ENCODE results near the gene TRAPPC8. TPM values are rescaled to one million over a fixed set of nuclear protein-coding genes. Genes with fewer than 3 reads are reported as not detected.
"Not testable (repeated sequence)": the region's sequence is repeated elsewhere in the genome, so short reads cannot be mapped to it uniquely, and the experiment has no call there.

Gene TRAPPC8
- total RNA-seq, 2 donors from 2014 or later, result 27.2 to 33.8 TPM

- no peaks in the 10 kb centered on the region for H3K4me1 ChIP-seq
- no peaks in the 10 kb centered on the region for H3K27me3 ChIP-seq
- no peak for DNase-seq (ENCODE audit: low spot score)
- no peak overlapping the region for H3K27ac ChIP-seq
- H3K9me3 ChIP-seq, result no peaks in the 10 kb centered on the region
- peaks cover 2% of the 10 kb centered on the region for H3K36me3 ChIP-seq
- TF ChIP-seq, protein P1, sequence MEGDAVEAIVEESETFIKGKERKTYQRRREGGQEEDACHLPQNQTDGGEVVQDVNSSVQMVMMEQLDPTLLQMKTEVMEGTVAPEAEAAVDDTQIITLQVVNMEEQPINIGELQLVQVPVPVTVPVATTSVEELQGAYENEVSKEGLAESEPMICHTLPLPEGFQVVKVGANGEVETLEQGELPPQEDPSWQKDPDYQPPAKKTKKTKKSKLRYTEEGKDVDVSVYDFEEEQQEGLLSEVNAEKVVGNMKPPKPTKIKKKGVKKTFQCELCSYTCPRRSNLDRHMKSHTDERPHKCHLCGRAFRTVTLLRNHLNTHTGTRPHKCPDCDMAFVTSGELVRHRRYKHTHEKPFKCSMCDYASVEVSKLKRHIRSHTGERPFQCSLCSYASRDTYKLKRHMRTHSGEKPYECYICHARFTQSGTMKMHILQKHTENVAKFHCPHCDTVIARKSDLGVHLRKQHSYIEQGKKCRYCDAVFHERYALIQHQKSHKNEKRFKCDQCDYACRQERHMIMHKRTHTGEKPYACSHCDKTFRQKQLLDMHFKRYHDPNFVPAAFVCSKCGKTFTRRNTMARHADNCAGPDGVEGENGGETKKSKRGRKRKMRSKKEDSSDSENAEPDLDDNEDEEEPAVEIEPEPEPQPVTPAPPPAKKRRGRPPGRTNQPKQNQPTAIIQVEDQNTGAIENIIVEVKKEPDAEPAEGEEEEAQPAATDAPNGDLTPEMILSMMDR (IDR thresholded peaks at IDR 0.05), result no peak
- no peak overlapping the region for H3K4me3 ChIP-seq
Observed at GRCh38 chr18:31920277-31920676, 22.7 kb downstream of the TRAPPC8 start.

- not testable (repeated sequence) for H3K27ac ChIP-seq; H3K27me3 ChIP-seq; H3K9me3 ChIP-seq; H3K36me3 ChIP-seq; H3K4me3 ChIP-seq; H3K4me1 ChIP-seq; DNase-seq (ENCODE audit: low spot score)
Observed at GRCh38 chr18:31919366-31919765, 23.6 kb downstream of the TRAPPC8 start.

DNA sequence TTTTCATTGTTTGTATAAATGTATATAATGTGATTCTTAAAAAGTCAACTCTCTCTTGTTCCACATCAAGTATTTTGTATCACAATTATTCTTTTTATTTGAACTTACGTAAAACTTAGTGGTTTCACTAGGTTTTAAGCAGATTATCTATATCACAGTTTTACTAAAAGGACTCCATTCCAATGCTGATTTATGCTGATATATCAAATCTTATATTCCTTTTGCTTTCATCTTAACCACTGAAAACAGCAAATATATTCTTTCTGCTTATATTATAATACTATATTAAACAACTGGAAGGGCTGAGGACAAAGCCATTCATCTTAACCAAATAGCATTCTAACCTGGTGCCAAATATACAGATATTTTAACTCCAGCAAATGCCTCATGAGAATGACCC is 24.2 kb downstream of the TRAPPC8 start:
- Histone ChIP-seq H3K27me3 (no peaks in the 10 kb centered on the region), H3K9me3 (no peaks in the 10 kb centered on the region), H3K36me3 (peaks cover 4% of the 10 kb centered on the region), H3K4me1 (no peaks in the 10 kb centered on the region), H3K27ac (no peak overlapping the region), H3K4me3 (no peak overlapping the region)
- DNase-seq (ENCODE audit: low spot score), result no peak
- TF ChIP-seq, protein P1 (IDR thresholded peaks at IDR 0.05), result no peak

- Histone ChIP-seq H3K36me3 (peaks cover 74% of the 10 kb centered on the region), H3K9me3 (no peaks in the 10 kb centered on the region), H3K4me1 (no peaks in the 10 kb centered on the region), H3K4me3 (no peak overlapping the region), H3K27ac (no peak overlapping the region), H3K27me3 (no peaks in the 10 kb centered on the region)
- TF ChIP-seq, protein P1 (IDR thresholded peaks at IDR 0.05), result no peak
- DNase-seq (ENCODE audit: low spot score), result no peak
Observed at GRCh38 chr18:31901063-31901462, 41.9 kb downstream of the TRAPPC8 start.

DNA sequence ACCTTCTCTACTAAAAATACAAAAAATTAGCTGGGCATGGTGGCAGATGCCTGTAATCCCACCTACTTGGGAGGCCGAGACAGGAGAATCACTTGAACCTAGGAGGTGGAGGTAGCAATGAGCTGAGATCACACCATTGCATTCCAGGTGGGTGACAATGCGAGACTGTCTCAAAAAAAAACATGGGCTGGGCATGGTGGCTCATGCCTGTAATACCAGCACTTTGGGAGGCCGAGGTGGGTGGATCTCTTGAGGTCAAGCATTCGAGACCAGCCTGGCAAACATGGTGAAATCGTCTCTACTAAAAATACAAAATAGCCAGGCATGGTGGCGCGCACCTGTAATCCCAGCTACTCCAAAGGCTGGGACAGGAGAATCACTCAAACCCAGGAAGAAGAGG is 43.2 kb downstream of the TRAPPC8 start:
- H3K9me3 ChIP-seq; H3K4me1 ChIP-seq; H3K4me3 ChIP-seq; DNase-seq (ENCODE audit: low spot score); H3K27ac ChIP-seq; H3K27me3 ChIP-seq: not testable (repeated sequence)
- peaks cover 74% of the 10 kb centered on the region for H3K36me3 ChIP-seq

GRCh38 chr18:31892936-31893335 is 50.0 kb downstream of the TRAPPC8 start:
- no peaks in the 10 kb centered on the region for H3K27me3 ChIP-seq
- H3K27ac ChIP-seq, result no peak overlapping the region
- H3K36me3 ChIP-seq, result peaks cover 16% of the 10 kb centered on the region
- TF ChIP-seq, protein P1 (IDR thresholded peaks at IDR 0.05), result no peak
- no peaks in the 10 kb centered on the region for H3K9me3 ChIP-seq
- H3K4me1 ChIP-seq, result no peaks in the 10 kb centered on the region
- DNase-seq (ENCODE audit: low spot score), result no peak
- no peak overlapping the region for H3K4me3 ChIP-seq

DNA sequence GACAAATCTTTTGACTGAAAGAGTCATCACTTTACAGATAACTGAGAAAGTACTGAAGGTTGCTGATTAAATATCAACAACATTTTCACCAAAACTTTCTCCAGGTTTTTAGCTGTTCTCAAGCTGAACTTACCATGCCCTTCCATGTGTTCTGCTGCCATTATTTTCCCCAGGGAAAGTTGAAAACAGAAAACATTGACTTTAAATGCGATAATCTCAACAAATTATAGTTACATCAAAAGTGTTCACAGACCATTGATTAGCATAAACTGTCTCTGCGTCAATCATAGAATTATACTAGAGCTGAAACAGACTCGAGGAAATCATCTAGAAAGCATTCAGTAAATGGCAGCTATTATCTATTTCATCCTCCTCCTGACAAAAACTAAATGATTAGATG is 51.4 kb downstream of the TRAPPC8 start:
- DNase-seq (ENCODE audit: low spot score), result no peak
- Histone ChIP-seq H3K36me3 (peaks cover 13% of the 10 kb centered on the region), H3K9me3 (no peaks in the 10 kb centered on the region), H3K4me3 (no peak overlapping the region), H3K27ac (no peak overlapping the region), H3K27me3 (no peaks in the 10 kb centered on the region), H3K4me1 (no peaks in the 10 kb centered on the region)
- TF ChIP-seq, protein P1 (IDR thresholded peaks at IDR 0.05), result no peak
